Brain microvascular endothelial cell (primary cell): ENCODE data around the gene JHY.
A peak's percentile ranks its signal among the peaks of the same experiment; 100 is the strongest.

Experiments
- DNase-seq: peaks from one replicate; pipeline ENCODE4 v3.0.0-alpha.2; 2020
- H3K27ac ChIP-seq: fragments of 250-450 bp; sonication (Bioruptor Pico); 2 replicates; pipeline ENCODE4 v1.5.1; 2020; ENCODE audit warnings: mild to moderate bottlenecking, moderate library complexity
- H3K27me3 ChIP-seq: fragments of 250-450 bp; sonication (Bioruptor Pico); replicated peaks from 2 replicates; pipeline ENCODE4 v1.5.1; 2020; ENCODE audit warnings: mild to moderate bottlenecking
- H3K36me3 ChIP-seq: fragments of 250-450 bp; sonication (Bioruptor Pico); replicated peaks from 2 replicates; pipeline ENCODE4 v1.5.1; 2020; ENCODE audit warnings: mild to moderate bottlenecking
- H3K4me3 ChIP-seq: 2 replicates; pipeline ENCODE4 v1.5.1; 2011; ENCODE audit warnings: low read depth, mild to moderate bottlenecking, control low read depth, low read length, moderate library complexity
- in situ Hi-C: cut with HindIII; loops from 2 replicates; pipeline ENCODE4 v1.10.0; 2017; ENCODE audit warnings: low sequenced_read_pairs, low pct_ligation_motif_present
- TF ChIP-seq, protein P1 (sequence below): IDR thresholded peaks from 2 replicates; pipeline ENCODE4 v1.5.1; 2011; ENCODE audit warnings: low read depth, mild to moderate bottlenecking, moderate library complexity, low read length, control low read depth, inconsistent platforms; ENCODE audit errors: missing control alignments

JHY gene

GRCh38 chr11:122893131-122893530 lies 10.6 kb downstream of the JHY start:
- H3K27ac ChIP-seq, result no peak overlapping the region
- H3K36me3 ChIP-seq, result no peaks in the 10 kb centered on the region
- DNase-seq, result no peak
- H3K4me3 ChIP-seq, result no peak overlapping the region
- TF ChIP-seq, protein P1, sequence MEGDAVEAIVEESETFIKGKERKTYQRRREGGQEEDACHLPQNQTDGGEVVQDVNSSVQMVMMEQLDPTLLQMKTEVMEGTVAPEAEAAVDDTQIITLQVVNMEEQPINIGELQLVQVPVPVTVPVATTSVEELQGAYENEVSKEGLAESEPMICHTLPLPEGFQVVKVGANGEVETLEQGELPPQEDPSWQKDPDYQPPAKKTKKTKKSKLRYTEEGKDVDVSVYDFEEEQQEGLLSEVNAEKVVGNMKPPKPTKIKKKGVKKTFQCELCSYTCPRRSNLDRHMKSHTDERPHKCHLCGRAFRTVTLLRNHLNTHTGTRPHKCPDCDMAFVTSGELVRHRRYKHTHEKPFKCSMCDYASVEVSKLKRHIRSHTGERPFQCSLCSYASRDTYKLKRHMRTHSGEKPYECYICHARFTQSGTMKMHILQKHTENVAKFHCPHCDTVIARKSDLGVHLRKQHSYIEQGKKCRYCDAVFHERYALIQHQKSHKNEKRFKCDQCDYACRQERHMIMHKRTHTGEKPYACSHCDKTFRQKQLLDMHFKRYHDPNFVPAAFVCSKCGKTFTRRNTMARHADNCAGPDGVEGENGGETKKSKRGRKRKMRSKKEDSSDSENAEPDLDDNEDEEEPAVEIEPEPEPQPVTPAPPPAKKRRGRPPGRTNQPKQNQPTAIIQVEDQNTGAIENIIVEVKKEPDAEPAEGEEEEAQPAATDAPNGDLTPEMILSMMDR, result no peak
- H3K27me3 ChIP-seq, result no peaks in the 10 kb centered on the region
- in situ Hi-C loops, result no loop called here

- no peak overlapping the region for H3K27ac ChIP-seq
- H3K27me3 ChIP-seq, result no peaks in the 10 kb centered on the region
- TF ChIP-seq, protein P1, result no peak
- in situ Hi-C loops, result no loop called here
- H3K36me3 ChIP-seq, result no peaks in the 10 kb centered on the region
- no peak overlapping the region for H3K4me3 ChIP-seq
- no peak for DNase-seq
Observed at GRCh38 chr11:122895563-122895962, 13.0 kb downstream of the JHY start.

GRCh38 chr11:122897606-122898210 lies 15.1 kb downstream of the JHY start:
- Histone ChIP-seq H3K36me3 (no peaks in the 10 kb centered on the region), H3K4me3 (no peak overlapping the region), H3K27ac (no peak overlapping the region), H3K27me3 (no peaks in the 10 kb centered on the region)
- TF ChIP-seq, protein P1, result no peak
- in situ Hi-C loops, result no loop called here
- DNase-seq, result peak; percentile 32

DNA sequence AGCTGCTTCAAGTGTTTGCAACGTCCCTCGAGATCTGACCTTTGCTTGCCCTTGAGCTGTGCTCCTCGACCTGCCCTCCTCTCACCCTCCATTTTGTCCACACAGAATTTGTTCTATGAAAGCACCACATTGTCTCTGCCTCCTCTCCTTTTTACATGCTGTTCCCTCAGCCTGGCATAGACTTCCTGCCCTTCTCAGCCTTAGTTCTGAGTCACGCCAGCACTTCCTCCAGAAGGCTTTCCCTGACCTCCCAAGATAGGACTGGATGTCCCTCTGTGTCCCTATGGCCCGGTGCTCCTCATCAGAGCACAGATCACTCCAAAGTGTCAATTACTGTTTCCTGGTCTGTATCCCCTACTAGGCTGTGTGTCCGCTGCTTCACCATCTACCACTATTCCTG lies 16.2 kb downstream of the JHY start:
- no peak overlapping the region for H3K27ac ChIP-seq
- in situ Hi-C loops, result no loop called here
- no peak overlapping the region for H3K4me3 ChIP-seq
- no peaks in the 10 kb centered on the region for H3K36me3 ChIP-seq
- no peaks in the 10 kb centered on the region for H3K27me3 ChIP-seq
- no peak for DNase-seq
- TF ChIP-seq, protein P1, result no peak

- DNase-seq, result peak; percentile 2
- Histone ChIP-seq H3K36me3 (no peaks in the 10 kb centered on the region), H3K27me3 (no peaks in the 10 kb centered on the region), H3K4me3 (no peak overlapping the region), H3K27ac (no peak overlapping the region)
- TF ChIP-seq, protein P1, result no peak
- in situ Hi-C loops, result no loop called here
Observed at GRCh38 chr11:122900587-122901202, 18.1 kb downstream of the JHY start.

GRCh38 chr11:122902951-122903350 lies 20.4 kb downstream of the JHY start:
- in situ Hi-C loops, result no loop called here

More at GRCh38 chr11:122902951-122903350, 20.4 kb downstream of the JHY start:
- Histone ChIP-seq H3K36me3 (no peaks in the 10 kb centered on the region), H3K27me3 (no peaks in the 10 kb centered on the region), H3K4me3 (no peak overlapping the region), H3K27ac (no peak overlapping the region)
- TF ChIP-seq, protein P1, result no peak
- peak; percentile 4 for DNase-seq
